ENCODE measurements around the gene DBX1.

DNA sequence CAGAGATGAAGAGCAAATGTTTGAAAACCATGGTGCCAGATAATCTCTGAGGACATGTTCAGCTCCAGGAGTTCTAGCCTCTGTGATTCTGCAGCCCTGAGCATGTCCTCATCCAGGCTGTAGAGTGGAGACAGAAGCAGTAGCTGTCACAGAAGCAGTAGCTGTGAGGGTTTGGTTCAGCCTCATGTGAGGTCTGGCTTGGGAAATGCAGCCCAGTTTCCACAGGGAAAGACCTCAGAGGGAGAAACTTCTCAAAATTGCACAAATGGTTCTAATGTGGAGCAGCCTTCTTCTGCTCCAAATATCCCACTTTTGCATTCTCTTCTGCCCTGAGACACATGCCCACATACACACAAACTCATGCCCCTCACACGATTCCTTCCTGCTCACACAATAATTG is 48.4 kb downstream of the DBX1 start:
- TF ChIP-seq, protein P1, sequence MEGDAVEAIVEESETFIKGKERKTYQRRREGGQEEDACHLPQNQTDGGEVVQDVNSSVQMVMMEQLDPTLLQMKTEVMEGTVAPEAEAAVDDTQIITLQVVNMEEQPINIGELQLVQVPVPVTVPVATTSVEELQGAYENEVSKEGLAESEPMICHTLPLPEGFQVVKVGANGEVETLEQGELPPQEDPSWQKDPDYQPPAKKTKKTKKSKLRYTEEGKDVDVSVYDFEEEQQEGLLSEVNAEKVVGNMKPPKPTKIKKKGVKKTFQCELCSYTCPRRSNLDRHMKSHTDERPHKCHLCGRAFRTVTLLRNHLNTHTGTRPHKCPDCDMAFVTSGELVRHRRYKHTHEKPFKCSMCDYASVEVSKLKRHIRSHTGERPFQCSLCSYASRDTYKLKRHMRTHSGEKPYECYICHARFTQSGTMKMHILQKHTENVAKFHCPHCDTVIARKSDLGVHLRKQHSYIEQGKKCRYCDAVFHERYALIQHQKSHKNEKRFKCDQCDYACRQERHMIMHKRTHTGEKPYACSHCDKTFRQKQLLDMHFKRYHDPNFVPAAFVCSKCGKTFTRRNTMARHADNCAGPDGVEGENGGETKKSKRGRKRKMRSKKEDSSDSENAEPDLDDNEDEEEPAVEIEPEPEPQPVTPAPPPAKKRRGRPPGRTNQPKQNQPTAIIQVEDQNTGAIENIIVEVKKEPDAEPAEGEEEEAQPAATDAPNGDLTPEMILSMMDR (IDR thresholded peaks at IDR 0.05), result no peak
- TF ChIP-seq POLR2A (IDR thresholded peaks at IDR 0.05), result no peak

Measured in esophagus squamous epithelium (tissue), 4 donors.